Measurements from ENCODE around the gene TDP1. TPM values are rescaled to one million over a fixed set of nuclear protein-coding genes. Genes with fewer than 3 reads are reported as not detected.

Gene TDP1
- total and polyA plus RNA-seq, 2 of the 13 experiments (the other 11 are each of a cell fraction or from before 2014, with no cell fraction given), result 16.4 to 31.2 TPM

- TF ChIP-seq KDM5B (CRISPR knock-in tag; IDR thresholded peaks at IDR 0.05; ENCODE audit: borderline replicate concordance) (peak; percentile 61; the same call in 1 of the 2 replicates), ZNF350 (CRISPR knock-in tag; IDR thresholded peaks at IDR 0.05; ENCODE audit: borderline replicate concordance, low read depth) (no peak), SATB2 (CRISPR knock-in tag; IDR thresholded peaks at IDR 0.05) (no peak), ZNF326 (CRISPR knock-in tag; IDR thresholded peaks at IDR 0.05; ENCODE audit: borderline replicate concordance) (no peak), TRAFD1 (CRISPR knock-in tag; IDR thresholded peaks at IDR 0.05; ENCODE audit: borderline replicate concordance) (no peak), NR0B2 (CRISPR knock-in tag; IDR thresholded peaks at IDR 0.05) (no peak), MEIS2 (CRISPR knock-in tag; IDR thresholded peaks at IDR 0.05) (peak; percentile 22; the same call in 1 of the 2 replicates), SP4 (CRISPR knock-in tag; IDR thresholded peaks at IDR 0.05) (no peak), ZNF788 (CRISPR knock-in tag; IDR thresholded peaks at IDR 0.05; ENCODE audit: borderline replicate concordance) (no peak), ZNF773 (CRISPR knock-in tag; IDR thresholded peaks at IDR 0.05; ENCODE audit: borderline replicate concordance) (no peak), SMAD3 (CRISPR knock-in tag; IDR thresholded peaks at IDR 0.05) (no peak), HHEX (CRISPR knock-in tag; IDR thresholded peaks at IDR 0.05) (no peak), ZBTB1 (CRISPR knock-in tag; IDR thresholded peaks at IDR 0.05; ENCODE audit: borderline replicate concordance) (no peak), PLRG1 (conservative IDR thresholded peaks at IDR 0.05) (no peak), ZHX1 (CRISPR knock-in tag; IDR thresholded peaks at IDR 0.05; ENCODE audit: low read depth) (no peak), ZNF746 (CRISPR knock-in tag; IDR thresholded peaks at IDR 0.05) (no peak), SALL2 (CRISPR knock-in tag; IDR thresholded peaks at IDR 0.05) (no peak), CHD2 (IDR thresholded peaks at IDR 0.05; ENCODE audit: low read depth, low read length) (no peak), CEBPB (IDR thresholded peaks at IDR 0.05; ENCODE audit: borderline replicate concordance, low read depth, low read length) (no peak), CREB3 (CRISPR knock-in tag; IDR thresholded peaks at IDR 0.05) (no peak), ZNF891 (CRISPR knock-in tag; IDR thresholded peaks at IDR 0.05) (0 out of 2 replicates have a peak, but pooled peaks have one; percentile 16), ZNF879 (CRISPR knock-in tag; IDR thresholded peaks at IDR 0.05) (no peak), FIP1L1 (IDR thresholded peaks at IDR 0.05; ENCODE audit: borderline replicate concordance, insufficient read depth, low read depth, low read length) (no peak), RBFOX2 (IDR thresholded peaks at IDR 0.05; ENCODE audit: low read depth, low read length) (no peak), ZNF580 (CRISPR knock-in tag; IDR thresholded peaks at IDR 0.05; ENCODE audit: borderline replicate concordance, low read depth) (no peak)
These were observed 104.7 kb downstream of the TDP1 start (continued) for GRCh38 chr14:90060312-90060964.

Data from HepG2 (cell line).